HepG2 (cell line): Measurements from ENCODE around the gene NUCB1. TPM values are rescaled to one million over a fixed set of nuclear protein-coding genes. Genes with fewer than 3 reads are reported as not detected.
A peak's percentile ranks its signal among the peaks of the same experiment; 100 is the strongest.

ENCODE experiments used
- BORCS8-MEF2B ChIP-seq: sonication (generic); formaldehyde crosslinking; IDR thresholded peaks from 2 replicates; pipeline ENCODE4 v1.8.0; 2022; ENCODE audit warnings: mild to moderate bottlenecking, missing genetic modification reagents
- DBP ChIP-seq: sonication (generic); formaldehyde crosslinking; IDR thresholded peaks from 2 replicates; pipeline ENCODE4 v1.4.0; 2020; ENCODE audit warnings: missing genetic modification reagents; ENCODE audit errors: not compliant biosample characterization
- GFI1 ChIP-seq: sonication (generic); formaldehyde crosslinking; IDR thresholded peaks from 2 replicates; pipeline ENCODE4 v1.5.0; 2020; ENCODE audit warnings: missing genetic modification reagents, mild to moderate bottlenecking, borderline replicate concordance
- GPN1 ChIP-seq: sonication (generic); formaldehyde crosslinking; IDR thresholded peaks from 2 replicates; pipeline ENCODE4 v1.5.1; 2020; ENCODE audit warnings: missing genetic modification reagents, borderline replicate concordance
- HDAC2 ChIP-seq: sonication (generic); formaldehyde crosslinking; IDR thresholded peaks from 2 replicates; pipeline ENCODE4 v1.4.0; 2020; ENCODE audit warnings: missing genetic modification reagents
- HINFP ChIP-seq: sonication (generic); formaldehyde crosslinking; IDR thresholded peaks from 2 replicates; pipeline ENCODE4 v1.4.0; 2020; ENCODE audit warnings: low read depth, mild to moderate bottlenecking, missing genetic modification reagents
- HOMEZ ChIP-seq: IDR thresholded peaks from 2 replicates; pipeline ENCODE4 v1.6.1; 2016; ENCODE audit warnings: low read depth
- KAT8 ChIP-seq: IDR thresholded peaks from 2 replicates; pipeline ENCODE4 v1.6.1; 2016; ENCODE audit warnings: missing genetic modification reagents, missing compliant biosample characterization
- KDM1A ChIP-seq: IDR thresholded peaks from 2 replicates; pipeline ENCODE4 v1.6.1; 2016; ENCODE audit warnings: missing compliant biosample characterization
- KLF15 ChIP-seq: sonication (generic); formaldehyde crosslinking; IDR thresholded peaks from 2 replicates; pipeline ENCODE4 v1.8.1; 2023; ENCODE audit warnings: borderline replicate concordance, mild to moderate bottlenecking, inconsistent platforms, missing genetic modification reagents, mixed read lengths
- NFE2L2 ChIP-seq: fragments of 150-350 bp; IDR thresholded peaks from 2 replicates; pipeline ENCODE4 v1.6.1; 2014; ENCODE audit warnings: low read length
- SRSF1 ChIP-seq: fragments of 200-400 bp; formaldehyde crosslinking; optimal IDR thresholded peaks from 2 replicates; pipeline ENCODE3; 2017; ENCODE audit warnings: mild to moderate bottlenecking, low read depth, low read length, moderate library complexity
- TEAD2 ChIP-seq: sonication (generic); formaldehyde crosslinking; IDR thresholded peaks from 2 replicates; pipeline ENCODE4 v1.9.0; 2021; ENCODE audit warnings: missing genetic modification reagents
- ZBTB44 ChIP-seq: sonication (generic); formaldehyde crosslinking; IDR thresholded peaks from 2 replicates; pipeline ENCODE4 v1.4.0; 2020; ENCODE audit warnings: missing genetic modification reagents
- ZNF234 ChIP-seq: sonication (generic); formaldehyde crosslinking; conservative IDR thresholded peaks from 2 replicates; pipeline ENCODE4 v1.5.1; 2020; ENCODE audit warnings: mild to moderate bottlenecking, missing genetic modification reagents
- ZNF577 ChIP-seq: sonication (generic); formaldehyde crosslinking; IDR thresholded peaks from 2 replicates; pipeline ENCODE4 v1.4.0; 2020; ENCODE audit warnings: mild to moderate bottlenecking, low read depth, missing genetic modification reagents, borderline replicate concordance
- ZNF687 ChIP-seq: sonication (generic); formaldehyde crosslinking; IDR thresholded peaks from 2 replicates; pipeline ENCODE4 v1.5.1; 2020; ENCODE audit warnings: mild to moderate bottlenecking, missing genetic modification reagents, moderate library complexity
- ZNF775 ChIP-seq: sonication (generic); formaldehyde crosslinking; IDR thresholded peaks from 2 replicates; pipeline ENCODE4 v1.4.0; 2020; ENCODE audit warnings: missing genetic modification reagents, mild to moderate bottlenecking, moderate library complexity, borderline replicate concordance
- polyA plus RNA-seq, 8 experiments: library from polyadenylated mRNA; depleted of rRNA in 3 of 8; stranded (reverse) in 7 of 8; unstranded in 1 of 8; fragments of >200 nt; fragmentation: Illumina TruSeq in 4 of 8; extraction: Trizol in 4 of 8; gene quantifications; 2 replicates each; pipeline versions ENCODE4 v1.2.1 to v1.2.3, GENCODE V29; 2011 to 2016; ENCODE audit warnings: low read depth in 4 of 8, missing spikeins in 1 of 8, mixed read lengths in 1 of 8; ENCODE audit not compliant: insufficient read depth in 1 of 8
- total RNA-seq, 5 experiments: library from RNA; depleted of rRNA; stranded (reverse); fragments of >200 nt; fragmentation: Illumina TruSeq; extraction: Trizol; gene quantifications; 2 replicates each; pipeline ENCODE4 v1.2.3, GENCODE V29; 2016; ENCODE audit warnings: low read depth in 1 of 5

The NUCB1 gene
- total and polyA plus RNA-seq, 2 of the 13 experiments (the other 11 are each of a cell fraction or from before 2014, with no cell fraction given) = 82.3 to 106 TPM

GRCh38 chr19:48872182-48872883 is 27.8 kb upstream of the NUCB1 start, which contains the start of gene PPP1R15A (continued):
- TF ChIP-seq HINFP (no peak), ZNF234 (CRISPR knock-in tag) (no peak), KAT8 (peak; percentile 75), ZBTB44 (CRISPR knock-in tag) (no peak), HDAC2 (no peak), ZNF577 (CRISPR knock-in tag) (no peak), GPN1 (CRISPR knock-in tag) (no peak), TEAD2 (CRISPR knock-in tag) (no peak), GFI1 (CRISPR knock-in tag) (peak; percentile 17; the same call in 1 of the 2 replicates), ZNF687 (CRISPR knock-in tag) (peak; percentile 80), NFE2L2 (peak; percentile 81; the same call in 1 of the 2 replicates), KLF15 (no peak), HOMEZ (CRISPR knock-in tag) (peak; percentile 72; the same call in 1 of the 2 replicates), KDM1A (no peak), BORCS8-MEF2B (CRISPR knock-in tag) (no peak; the same call in 1 of the 2 replicates), SRSF1 (no peak), ZNF775 (CRISPR knock-in tag) (0 out of 2 replicates have a peak, but pooled peaks have one; percentile 14), DBP (CRISPR knock-in tag) (peak; percentile 54)
